Astrocyte of the cerebellum (primary cell): ENCODE measurements around the gene TOR4A.
"Not testable (repeated sequence)": the region's sequence is repeated elsewhere in the genome, so short reads cannot be mapped to it uniquely, and the experiment has no call there.

ENCODE experiments used
- DNase-seq: peaks from one replicate; pipeline ENCODE4 v3.0.0-alpha.2; 2011; ENCODE audit warnings: low read depth
- H3K4me3 ChIP-seq: 2 replicates; pipeline ENCODE4 v1.5.1; 2011; ENCODE audit warnings: mild to moderate bottlenecking, low read depth, low read length, moderate library complexity
- in situ Hi-C: cut with HindIII; loops from 2 replicates; pipeline ENCODE4 v1.10.0; 2017; ENCODE audit warnings: low sequenced_read_pairs
- TF ChIP-seq, protein P1 (sequence below): IDR thresholded peaks from 2 replicates; pipeline ENCODE4 v1.5.1; 2012; ENCODE audit warnings: low read length, low read depth, moderate library complexity, mild to moderate bottlenecking; ENCODE audit errors: missing control alignments

Gene TOR4A

GRCh38 chr9:137321726-137322361 is 44.3 kb downstream of the TOR4A start:
- in situ Hi-C loops = no loop called here
- H3K4me3 ChIP-seq = no peak overlapping the region
- DNase-seq = no peak
- TF ChIP-seq, protein P1, sequence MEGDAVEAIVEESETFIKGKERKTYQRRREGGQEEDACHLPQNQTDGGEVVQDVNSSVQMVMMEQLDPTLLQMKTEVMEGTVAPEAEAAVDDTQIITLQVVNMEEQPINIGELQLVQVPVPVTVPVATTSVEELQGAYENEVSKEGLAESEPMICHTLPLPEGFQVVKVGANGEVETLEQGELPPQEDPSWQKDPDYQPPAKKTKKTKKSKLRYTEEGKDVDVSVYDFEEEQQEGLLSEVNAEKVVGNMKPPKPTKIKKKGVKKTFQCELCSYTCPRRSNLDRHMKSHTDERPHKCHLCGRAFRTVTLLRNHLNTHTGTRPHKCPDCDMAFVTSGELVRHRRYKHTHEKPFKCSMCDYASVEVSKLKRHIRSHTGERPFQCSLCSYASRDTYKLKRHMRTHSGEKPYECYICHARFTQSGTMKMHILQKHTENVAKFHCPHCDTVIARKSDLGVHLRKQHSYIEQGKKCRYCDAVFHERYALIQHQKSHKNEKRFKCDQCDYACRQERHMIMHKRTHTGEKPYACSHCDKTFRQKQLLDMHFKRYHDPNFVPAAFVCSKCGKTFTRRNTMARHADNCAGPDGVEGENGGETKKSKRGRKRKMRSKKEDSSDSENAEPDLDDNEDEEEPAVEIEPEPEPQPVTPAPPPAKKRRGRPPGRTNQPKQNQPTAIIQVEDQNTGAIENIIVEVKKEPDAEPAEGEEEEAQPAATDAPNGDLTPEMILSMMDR = no peak

DNA sequence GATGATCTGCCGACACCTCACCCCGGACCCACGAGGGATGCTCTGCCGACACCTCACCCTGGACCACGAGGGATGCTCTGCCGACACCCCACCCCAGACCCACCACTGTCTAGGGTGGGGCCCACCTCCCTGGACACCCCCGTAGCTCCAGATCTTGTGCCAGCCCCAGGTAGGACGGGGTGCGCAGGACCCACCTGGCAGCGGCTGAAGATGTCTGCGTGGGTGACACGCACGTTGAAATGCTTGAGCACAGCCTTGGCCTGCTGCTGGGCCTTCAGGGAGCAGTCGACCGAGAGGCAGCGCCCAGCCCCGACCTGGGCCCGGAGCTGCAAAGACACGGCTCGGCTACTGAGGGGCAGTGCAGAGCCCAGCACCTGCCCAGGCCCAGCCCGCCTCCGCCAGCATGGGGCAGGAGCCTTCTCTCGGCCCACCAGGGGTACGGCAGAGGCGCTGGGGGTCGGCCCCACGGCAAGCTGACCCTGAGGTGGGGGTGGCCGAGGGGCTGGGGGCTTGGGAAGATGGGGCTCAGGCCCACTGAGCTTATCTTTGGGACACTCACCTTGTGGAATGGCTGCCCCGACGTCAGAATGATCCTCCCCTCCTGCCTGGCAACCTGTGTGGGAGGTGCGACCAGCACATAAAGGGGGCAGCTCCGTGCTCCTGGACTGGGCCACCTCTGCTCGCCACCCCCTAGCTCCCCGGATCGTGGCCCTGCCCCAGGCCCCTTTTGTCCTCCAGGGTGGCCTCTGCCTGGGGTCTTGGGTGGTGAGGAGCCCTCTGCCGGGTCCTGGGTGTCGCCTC is 46.2 kb downstream of the TOR4A start:
- no peak overlapping the region for H3K4me3 ChIP-seq
- TF ChIP-seq, protein P1 = no peak
- in situ Hi-C loops = no loop called here
- DNase-seq = no peak

DNA sequence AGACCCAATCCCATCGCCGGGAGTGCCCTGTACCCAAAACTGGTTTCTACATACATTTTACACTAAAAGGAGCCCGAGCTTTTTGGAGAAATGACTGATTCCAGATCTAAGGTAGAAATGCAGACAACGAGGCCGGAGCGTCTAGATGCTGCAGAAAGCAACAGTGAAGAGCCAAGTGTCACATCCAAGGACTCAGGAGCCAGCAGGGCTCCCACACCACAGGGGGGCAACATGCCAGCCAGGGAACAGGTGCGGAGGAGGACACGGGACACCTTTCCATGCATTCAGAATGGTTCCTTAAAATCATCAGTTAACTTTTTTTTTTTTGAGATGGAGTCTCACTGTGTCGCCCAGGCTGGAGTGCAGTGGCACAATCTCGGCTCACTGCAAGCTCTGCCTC is 47.6 kb downstream of the TOR4A start:
- TF ChIP-seq, protein P1 = no peak
- no peak for DNase-seq
- in situ Hi-C loops = no loop called here
- H3K4me3 ChIP-seq = no peak overlapping the region

GRCh38 chr9:137325799-137326198 is 48.3 kb downstream of the TOR4A start:
- in situ Hi-C loops = no loop called here
- TF ChIP-seq, protein P1 = no peak
- no peak overlapping the region for H3K4me3 ChIP-seq
- DNase-seq = no peak

DNA sequence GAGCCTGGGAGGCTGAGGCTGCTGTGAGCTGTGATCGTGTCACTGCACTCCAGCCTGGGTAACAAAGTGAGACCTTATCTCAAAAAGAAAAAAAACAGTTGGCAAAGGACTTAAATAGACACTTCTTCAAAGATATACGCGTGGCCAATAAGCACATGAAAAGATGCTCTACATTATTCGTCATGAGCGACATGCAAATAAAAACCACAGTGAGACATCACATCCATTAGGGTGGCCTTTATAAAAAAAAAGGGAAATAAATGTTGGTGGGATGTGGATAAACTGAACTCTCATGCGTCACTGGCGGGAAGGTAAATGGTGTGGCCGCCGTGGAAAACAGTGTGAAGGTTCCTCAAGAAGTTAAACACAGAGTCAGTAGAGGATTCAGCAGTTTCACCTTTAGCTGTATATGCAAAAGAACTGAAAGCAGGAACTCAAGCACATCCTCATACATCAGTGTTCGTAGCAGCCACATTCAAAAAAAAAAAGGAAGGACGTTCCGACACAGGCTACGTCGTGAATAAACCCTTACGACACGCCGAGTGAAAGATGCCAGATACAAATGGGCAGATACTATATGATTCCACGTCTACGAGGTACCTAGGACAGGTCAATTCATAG is 49.0 kb downstream of the TOR4A start:
- no peak overlapping the region for H3K4me3 ChIP-seq
- TF ChIP-seq, protein P1 = no peak
- in situ Hi-C loops = no loop called here
- DNase-seq = no peak

GRCh38 chr9:137327641-137328550 is 50.4 kb downstream of the TOR4A start:
- H3K4me3 ChIP-seq, DNase-seq, in situ Hi-C loops: not testable (repeated sequence)

DNA sequence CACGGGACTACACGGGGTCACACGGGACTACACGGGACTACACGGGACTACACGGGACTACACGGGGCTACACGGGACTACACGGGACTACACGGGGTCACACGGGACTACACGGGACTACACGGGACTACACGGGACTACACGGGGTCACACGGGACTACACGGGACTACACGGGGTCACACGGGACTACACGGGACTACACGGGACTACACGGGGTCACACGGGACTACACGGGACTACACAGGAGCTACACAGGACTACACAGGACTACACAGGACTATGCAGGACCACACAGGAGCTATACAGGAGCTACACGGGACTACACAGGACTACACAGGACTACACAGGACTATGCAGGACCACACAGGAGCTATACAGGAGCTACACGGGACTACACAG is 52.1 kb downstream of the TOR4A start:
- DNase-seq, in situ Hi-C loops, H3K4me3 ChIP-seq: not testable (repeated sequence)
